NCI-H82 treated with DMSO at 0.1 percent for 48 hours (cell line): Measurements from ENCODE around the gene CRACR2B.
A peak's percentile ranks its signal among the peaks of the same experiment; 100 is the strongest.

Experiments used
- DNase-seq: peaks from one replicate; lab custom pipeline; 2025; ENCODE audit not compliant: unreplicated experiment; lab: John Stamatoyannopoulos, UW

CRACR2B gene

DNA sequence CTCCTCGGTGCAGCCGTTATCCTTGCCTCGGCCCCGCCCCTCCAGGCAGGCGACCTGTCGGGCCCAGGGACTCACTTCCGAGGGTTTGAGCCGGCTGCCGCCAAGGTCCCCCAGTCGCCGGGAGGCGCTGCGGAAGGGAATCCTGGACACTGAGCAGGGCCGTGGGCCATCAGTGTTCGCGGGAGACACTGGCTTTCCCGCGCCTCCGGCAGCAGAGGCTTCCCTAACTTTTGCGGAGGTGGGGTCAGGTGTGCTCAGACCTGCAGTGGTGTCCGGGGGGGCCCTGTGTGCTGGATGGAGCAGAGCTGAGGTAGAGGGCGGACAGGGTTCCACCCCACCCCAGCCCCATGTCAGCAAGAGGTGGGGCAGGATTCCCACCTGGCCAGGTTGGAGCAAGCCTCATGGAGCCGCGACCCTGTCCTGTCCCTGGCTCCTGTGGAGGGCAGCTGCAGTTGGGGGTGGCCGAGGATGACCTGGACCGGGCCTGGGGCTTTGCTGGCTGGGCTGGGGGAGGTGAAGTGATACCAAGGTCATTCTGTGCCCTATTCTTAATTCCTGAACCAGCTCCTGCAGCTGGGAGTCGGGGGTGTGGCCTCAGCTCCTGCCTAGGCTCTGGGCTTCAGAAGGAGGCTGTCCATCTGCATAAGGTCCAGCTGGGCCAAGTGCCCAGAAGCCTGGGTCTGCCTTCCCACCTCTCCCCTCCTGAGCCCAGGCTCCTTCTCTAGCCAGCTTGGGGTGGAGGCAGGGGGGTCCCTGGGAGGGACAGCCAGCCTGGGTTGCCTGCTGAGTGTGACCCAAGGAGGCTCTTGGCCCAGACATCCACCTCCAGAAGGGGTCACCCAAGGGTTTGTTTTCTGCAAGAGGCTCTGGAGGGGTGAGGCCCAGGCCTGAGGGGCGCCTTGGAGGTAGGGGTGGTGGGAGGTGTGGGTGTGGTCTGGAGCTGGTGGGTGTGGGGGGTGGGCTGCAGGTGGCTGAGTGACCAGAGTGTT lies 23.4 kb downstream of the CRACR2B start:
- DNase-seq = no peak

DNA sequence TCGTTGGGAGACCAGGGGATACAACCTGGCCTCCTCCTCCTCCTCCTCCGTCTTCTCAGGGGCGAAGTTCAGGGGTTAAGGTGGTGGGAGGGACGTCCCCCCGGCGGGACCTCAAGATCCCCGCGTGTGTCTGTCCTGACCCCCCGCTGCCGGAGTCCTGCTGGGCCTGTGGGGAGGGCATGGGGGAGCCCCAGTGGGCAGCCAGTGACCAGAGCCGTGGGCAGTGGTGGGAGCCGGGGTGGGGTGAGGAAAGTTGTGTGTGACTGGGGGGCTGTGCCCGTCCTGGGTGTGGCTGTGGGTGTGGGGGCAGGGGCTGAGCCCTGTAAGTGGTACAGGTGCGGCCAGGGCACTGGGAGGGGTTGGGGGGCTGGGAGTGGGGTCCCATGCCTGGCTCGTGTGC lies 25.0 kb downstream of the CRACR2B start:
- DNase-seq = no peak

DNA sequence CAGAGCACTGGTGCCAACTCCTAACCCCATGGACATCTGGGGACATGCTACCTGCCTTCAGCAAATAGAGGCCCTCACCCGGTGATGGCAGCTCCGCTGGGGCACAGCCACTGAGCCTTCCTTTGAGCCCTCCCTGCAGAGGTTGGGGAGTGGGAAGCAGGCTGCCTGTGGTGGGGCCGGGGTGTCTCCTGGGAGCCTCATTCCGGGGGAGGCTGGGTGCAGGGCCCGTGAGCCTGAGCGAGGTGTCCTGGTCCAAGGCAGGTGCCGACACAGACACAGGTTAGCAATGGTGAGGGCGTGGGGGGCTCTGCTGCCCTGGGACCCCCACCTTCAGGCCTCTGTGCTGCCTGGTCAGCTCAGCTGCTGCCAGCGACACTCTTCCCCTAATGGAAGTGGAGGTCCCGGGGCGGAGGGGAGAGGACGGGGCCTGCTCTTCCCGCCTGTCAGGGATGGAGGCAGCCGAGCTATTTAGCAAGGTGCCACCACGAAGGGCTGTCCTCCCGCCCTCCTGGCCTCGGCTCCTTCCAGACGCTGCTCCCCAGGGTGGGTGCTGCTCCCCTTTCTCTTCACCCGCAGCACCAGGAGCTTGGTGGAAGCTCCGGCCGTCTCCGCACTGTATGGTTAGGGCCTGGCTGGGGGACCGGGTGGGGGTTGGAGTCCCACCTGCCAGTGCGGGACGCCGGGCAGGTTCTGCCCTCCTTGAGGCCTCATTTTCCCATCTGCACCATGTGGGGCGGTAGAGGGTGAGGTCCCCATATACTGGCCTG lies 26.1 kb downstream of the CRACR2B start:
- DNase-seq = no peak

DNA sequence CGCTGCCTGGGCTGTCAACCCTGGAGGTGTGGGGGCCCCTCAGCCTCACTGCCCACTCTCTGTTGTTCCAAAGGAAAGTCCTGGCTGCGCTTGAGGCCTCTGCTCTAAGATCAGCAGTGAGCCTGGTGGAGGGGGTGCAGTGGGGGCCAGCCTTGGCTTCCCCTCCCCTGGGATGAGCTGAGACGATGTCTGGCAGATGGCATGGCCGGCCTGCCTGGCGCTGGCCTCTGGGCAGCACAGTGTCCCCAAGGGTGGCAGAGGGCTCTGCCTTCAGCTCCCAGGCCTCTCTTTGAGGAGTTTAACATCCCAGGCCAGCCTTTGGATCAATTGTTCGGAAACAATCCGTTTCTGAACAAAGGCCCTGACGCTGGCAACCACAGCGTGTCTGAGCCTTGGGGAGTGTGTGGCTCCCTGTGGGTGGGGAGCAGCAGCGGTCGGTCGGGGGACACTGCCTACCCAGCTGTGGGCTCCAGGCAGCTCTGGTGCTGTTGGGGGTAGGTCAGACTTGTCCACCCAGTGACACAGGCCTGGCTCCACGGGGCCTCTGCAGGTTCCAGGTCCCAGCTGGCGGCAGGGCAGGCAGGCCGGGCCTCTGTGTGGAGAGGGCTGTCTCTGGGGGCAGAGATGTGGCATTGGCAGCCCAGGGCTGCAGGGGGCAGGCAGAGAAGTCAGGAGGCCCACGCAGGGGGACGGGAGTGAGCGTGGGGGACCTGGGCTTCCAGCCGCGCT lies 27.0 kb downstream of the CRACR2B start:
- DNase-seq = no peak

DNA sequence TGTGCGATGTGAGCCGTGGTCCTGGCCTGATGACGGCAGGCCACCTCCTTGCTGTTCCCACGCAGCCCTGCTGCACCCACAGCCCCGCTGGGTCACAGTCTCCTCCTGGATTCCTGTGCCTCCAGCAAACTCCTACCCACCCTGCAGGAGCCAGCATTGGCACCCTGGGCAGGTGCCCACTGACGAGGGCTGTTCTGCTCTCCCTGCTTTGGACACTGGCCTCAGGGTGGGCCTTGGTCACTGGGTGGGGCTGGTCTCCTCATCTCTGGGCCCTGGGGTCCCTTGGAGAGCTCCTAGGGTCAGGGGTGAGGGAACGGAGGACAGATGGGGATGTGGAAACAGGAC lies 27.6 kb downstream of the CRACR2B start:
- no peak for DNase-seq

DNA sequence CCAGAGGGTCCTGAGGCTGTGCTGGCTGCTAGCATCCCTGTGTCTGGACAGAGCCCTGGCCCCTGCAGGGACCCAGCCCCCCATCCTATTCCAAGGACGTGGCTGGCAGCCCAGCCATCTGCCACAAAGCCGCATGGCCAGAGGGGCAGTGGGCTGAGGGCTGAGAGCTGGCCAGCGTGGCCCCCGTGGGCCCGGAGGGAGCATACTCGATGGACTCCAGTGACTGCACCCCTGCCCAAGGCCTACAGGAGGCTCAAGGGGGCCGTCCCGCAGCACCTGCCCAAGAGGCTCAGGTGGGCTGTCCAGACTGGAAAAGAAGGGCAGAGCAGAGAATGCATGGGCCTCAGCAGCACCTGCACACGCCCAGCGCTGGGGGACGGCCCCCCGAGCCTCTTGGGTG lies 28.1 kb downstream of the CRACR2B start:
- DNase-seq = no peak

DNA sequence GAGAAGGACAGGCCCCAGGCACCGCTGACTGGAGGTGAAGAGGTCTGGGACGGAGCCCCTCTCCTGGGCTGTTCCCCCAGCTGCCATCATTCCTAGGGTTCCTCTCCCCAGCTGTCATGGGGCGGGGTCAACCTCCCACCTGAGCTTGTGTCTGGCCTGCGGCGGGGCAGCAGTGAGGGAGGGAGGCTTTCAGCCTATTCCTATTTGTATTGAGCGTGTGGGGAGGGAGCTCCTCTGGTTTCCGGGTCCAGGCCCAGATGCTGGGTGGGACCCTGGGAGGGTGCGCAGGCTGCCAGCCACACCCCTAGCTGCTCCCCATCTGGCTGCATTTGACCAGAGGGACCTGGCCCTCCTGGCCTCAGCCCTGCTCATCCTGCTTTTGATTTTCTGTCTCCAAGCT lies 28.7 kb downstream of the CRACR2B start:
- DNase-seq = no peak

DNA sequence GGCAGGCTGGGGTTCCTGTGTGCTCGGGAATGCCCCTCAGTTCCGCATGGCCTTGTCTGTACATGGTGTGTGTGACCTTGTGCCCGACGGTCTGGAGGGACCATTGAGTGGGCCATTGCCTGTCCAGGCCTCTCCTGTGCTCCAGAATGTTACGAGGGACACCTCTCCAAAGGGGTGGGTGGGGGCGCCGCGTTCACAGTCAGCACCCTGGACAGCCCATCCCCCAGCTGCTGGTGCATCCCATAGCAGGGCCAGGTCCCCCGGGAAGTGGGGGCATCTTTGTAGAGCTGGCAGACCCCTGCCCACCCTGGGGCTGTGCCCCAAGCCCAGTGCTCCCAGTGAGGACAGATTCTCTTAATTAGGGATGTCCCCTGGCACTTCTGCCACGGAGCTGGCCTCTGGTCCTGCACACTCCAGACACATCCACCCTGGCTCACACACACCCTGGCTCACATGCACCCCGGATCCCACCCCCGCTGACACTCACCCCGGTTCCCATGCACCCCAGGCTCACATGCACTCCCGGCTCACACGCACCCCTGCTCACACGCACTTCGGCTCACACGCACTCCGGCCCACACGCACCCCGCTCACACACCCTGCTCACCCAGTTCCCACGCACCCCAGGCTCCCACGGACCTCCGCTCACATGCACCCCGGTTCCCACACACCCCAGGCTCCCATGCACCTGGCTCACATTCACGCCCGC lies 30.5 kb downstream of the CRACR2B start:
- DNase-seq = no peak

DNA sequence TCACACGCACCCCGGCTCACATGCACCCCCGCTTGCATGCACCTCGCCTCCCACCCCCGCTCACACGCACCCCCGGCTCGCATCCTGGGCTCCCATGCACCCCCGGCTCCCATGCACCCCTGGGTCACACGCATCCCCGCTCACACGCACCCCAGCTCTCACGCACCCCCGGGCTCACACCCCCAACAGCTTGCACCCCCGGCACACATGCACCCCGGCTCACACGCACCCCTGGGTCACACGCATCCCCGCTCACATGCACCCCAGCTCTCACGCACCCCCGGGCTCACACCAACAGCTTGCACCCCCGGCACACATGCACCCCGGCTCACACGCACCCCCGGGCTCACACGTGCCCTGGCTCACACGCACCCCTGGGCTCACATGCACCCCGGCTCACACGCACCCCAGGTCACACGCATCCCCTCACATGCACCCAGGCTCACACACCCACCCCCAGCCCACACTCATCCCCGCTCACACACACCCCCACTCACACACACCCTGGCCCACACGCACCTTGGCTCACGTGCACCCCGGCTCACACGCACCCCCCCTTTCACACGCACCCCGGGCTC lies 31.1 kb downstream of the CRACR2B start:
- no peak for DNase-seq

DNA sequence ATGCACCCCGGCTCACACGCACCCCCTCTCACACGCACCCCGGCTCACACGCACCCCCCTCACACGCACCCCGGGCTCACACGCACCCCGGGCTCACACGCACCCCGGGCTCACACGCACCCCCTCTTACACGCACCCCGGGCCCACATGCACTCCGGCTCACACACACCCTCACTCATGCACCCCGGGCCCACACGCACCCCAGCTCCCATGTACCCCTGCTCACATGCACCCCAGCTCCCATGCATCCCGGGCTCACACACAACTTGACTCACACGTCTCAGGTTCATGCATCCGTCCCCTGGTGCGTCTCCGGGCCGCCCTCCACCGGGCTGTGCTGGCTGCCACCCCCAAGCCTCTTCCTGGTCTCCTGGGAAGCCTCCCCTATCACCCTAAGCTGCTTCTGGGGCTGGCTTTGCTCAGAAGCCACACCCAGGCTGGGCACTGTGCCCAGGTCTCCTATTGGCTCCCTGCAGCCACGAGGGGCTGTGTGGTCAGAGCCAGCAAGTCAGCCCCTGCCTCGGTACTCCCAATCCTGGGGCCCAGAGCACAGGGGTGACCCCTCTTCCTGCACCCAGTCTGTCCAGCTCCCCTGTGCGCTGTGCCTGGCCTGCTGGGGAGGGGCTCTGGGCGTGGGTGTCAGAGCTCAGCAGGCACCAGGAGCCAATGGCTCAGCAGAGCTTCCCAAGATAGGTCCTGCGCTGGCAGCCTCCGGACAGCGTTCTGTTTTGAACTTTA lies 31.8 kb downstream of the CRACR2B start:
- peak; percentile 24 for DNase-seq

DNA sequence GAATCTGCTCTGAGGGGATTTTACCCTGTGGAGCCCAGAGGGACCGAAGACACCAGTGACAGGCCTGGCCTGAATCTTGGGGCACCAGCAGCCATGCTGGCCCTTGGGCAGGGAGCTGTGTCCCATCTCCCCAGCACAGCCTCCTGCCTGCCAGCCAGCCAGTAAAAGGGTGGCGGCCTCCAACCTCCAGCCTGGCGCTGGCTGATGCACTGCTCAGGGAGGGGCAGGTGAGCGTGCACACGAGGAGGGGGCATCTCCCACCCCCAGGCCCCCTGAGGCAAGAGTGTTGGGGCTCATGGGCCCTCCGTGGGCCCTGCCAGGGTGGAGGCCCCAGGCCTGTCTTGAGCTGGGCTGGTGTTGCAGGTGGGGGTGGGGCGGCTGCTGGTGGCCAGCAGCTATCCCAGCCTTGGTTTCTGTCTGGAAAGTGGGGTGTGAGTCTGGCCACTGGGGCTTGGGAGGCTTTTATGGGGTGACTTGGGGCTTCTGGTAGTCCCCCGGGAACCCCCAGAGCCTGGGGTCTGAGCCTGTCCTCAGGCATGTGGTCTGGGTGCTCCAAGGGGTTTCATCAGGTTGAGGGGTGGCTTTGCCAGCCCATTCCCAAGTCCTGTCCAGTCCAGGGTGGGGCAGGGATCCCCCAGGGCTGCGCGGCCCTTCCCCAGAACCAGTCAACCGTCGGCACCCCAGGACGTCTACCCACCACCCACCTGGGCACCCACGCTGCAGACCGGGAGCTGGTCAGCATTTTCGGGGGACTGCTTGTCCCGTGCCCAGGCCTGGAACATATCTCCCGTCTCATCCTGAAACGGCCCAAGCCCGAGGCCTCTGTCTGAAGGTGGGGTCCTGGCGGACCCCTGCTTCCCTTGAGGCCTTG lies 32.8 kb downstream of the CRACR2B start:
- DNase-seq = no peak

DNA sequence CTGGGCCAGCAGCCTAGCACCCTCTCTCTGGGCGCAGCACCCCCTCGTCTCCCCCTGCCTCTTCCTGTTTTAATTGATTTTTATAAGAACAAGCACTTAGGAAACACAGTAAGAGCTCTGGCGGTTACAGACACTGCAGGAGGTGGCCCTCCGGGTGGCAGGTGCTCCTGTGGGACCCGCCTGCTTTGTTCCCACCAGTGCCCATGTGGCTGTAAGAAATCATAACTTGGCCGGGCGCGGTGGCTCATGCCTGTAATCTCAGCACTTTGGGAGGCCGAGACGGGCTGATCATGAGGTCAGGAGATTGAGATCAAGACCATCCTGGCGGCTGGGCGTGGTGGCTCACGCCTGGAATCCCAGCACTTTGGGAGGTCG lies 33.4 kb downstream of the CRACR2B start:
- no peak for DNase-seq

DNA sequence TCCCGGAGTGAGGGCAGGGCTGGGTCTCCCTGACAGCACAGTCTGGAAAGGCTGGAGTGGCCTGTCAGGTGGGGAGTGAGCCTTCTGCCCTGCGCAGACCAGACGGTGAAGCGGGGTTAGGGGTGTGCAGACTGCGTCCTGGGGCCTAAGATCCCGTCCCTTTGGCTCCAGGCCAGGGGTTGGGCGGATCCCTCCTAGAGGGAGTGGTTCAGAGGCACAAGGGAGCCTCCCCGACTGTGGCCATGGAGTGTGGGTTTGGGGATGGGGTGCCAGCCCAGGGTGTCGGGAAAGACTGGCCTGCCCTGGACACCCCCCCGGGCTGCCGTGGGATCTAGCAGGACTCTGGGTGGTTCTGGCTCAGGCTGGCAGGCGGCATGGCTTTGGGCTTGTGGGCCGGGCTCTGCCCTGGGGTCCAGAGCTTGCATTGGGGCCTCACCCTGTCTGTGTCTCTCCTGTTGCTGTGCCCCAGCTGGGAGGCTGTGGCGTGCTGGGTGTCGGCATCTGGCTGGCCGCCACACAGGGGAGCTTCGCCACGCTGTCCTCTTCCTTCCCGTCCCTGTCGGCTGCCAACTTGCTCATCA lies 34.5 kb downstream of the CRACR2B start:
- peak; percentile 27 for DNase-seq

DNA sequence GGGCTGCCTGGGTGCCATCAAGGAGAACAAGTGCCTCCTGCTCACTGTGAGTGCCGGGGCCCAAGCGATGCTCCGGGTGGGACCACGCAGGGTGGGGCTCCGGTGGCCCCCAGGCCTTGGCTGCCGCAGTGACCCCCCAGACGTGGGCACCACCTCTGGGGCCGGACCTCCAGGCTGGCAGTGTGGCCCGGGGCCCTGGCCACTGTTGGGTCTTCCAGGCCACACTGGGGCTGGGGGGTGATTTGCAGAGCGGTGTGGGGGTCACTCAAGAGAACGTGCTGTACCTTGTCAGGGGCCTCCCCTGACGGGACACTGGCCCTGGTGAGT lies 34.9 kb downstream of the CRACR2B start:
- DNase-seq = no peak

DNA sequence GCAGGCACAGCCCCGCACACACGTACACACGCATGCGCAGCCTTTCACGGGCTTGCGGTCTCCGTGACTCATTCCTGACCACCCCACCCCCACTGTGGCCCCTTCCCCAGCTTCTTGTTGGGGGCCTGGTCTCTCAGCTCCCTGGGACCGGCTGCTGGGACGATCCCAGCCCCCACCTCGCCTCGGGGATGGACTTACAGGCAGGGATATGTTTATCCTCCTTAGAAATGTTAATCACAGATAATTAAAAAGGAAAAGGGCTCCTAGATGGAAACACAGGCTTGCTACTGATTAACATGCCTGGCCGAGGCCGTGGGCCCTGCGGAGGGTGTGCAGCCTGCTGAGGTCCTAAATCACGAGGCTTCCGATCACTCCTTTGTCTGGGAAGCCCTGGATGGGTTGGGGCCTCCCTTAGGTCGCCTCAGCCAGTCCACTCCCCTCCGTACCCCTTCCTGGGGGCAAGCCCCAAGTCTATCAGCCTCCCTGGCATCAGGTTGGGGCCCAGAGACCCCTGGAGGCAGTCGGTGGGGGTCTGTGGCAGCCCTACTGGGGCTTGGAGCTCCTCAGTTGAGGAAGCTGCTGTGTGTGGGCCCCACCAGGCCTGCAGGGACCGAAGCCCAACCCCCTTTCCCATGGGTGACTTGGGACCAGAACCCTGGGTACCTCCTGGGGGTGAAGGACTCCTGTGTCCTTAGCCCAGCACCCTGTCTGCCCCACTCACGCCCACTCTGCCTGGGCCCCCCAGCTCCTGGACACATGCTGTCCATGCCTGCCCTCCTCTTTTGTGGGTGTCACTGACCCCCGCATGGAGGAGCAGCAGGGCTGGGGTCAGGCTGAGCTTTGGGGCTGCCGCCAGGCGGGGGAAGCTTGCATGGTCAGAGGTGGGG lies 35.5 kb downstream of the CRACR2B start:
- DNase-seq = no peak

DNA sequence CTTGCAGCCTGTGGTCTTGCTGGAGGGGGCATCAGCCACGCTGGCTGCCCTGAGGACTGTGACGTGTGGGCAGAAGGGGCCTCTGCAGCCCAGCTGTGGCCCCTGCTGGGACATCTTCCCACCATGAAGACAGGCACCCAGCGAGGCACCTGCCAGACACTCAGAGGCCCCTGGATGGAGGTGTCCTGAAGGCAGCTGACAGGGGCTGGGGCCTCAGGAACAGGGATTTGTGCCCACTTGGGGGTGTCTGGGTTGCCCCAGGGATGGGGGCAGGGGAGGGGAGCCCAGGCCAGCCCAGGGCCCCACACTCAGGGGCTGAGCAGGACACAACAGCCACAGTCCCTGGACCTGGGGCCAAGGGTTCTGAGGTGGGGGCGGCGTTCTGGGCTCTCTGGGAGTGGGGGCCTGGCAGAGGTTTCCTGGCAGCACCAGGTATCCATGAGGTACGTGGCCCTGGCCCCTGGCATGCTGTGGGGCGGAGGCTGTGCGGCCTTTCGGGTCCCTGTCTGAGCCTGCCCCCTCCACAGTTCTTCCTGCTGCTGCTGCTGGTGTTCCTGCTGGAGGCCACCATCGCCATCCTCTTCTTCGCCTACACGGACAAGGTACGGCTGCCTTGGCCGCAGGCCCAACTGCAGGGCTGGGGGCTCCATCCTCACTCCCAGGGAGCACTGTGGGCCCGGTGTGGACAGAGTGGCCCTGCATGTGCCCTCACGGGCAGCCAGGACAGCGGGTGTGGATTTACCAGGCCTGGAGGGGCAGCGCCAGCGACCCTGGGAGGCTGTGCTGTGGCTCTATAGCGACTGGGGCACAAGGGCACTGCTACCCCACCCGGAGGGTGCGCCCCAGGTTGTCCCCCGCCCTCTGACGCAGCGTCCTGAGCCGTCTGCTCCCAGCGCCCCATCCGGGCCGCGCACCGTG lies 36.5 kb downstream of the CRACR2B start:
- no peak for DNase-seq

DNA sequence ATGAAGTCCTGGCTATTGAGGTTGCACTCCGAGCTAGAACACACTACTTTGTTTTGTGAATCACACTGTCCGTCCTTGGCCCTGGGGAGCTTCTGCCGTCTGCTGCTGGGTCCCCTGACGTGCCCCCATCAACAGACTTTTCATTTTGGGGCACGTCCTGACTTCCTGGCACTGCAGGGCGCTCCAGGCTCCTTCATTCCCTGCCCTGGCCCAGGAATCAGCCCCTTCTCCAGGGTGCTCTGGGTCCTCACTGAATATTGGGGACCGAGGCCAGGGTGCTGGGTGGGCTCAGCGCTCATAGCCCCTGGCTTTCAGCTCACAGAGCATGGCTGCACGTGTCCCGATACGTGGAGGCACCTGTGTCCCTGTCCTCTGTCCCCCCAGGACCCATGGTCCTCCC lies 37.2 kb downstream of the CRACR2B start:
- DNase-seq = no peak
